Activated effector memory CD4-positive, alpha-beta T cell treated with anti-CD3 and anti-CD28 coated beads, Interleukin-2, amount 50 U/mL, for 16 hours (primary cell): ENCODE results near the gene SLC36A1.
"Not testable (repeated sequence)": the region's sequence is repeated elsewhere in the genome, so short reads cannot be mapped to it uniquely, and the experiment has no call there.

ENCODE experiments used
- DNase-seq: peaks from one replicate; pipeline ENCODE4 v3.0.0-alpha.2; 2020

Gene SLC36A1

GRCh38 chr5:151487544-151487943 lies 40.1 kb downstream of the SLC36A1 start:
- DNase-seq: no peak

DNA sequence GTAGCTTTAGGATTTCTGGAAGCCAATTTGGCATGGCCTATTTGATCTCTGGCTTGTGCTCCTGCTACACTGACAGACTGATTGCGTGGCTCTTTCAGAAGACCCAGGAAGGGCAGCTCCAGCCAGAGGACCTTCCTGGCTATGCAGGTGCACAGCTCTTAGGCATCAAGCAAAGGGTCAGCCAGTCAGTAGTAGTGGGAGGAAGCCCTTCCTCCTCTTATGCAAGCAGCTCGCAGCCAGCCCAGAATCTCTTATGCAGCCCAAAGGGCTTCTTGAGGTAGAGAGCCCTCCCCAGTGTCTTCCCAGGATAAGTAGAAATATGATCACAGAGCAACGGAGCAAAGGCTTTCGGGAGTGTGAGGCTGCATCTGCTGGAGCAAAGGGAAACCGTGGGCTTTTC lies 43.2 kb downstream of the SLC36A1 start:
- DNase-seq: no peak

- no peak for DNase-seq
Measured at GRCh38 chr5:151491062-151491461, 43.7 kb downstream of the SLC36A1 start.

- DNase-seq: no peak
Measured at GRCh38 chr5:151492729-151493128, 45.3 kb downstream of the SLC36A1 start.

GRCh38 chr5:151493665-151494064 lies 46.3 kb downstream of the SLC36A1 start:
- DNase-seq: no peak

DNA sequence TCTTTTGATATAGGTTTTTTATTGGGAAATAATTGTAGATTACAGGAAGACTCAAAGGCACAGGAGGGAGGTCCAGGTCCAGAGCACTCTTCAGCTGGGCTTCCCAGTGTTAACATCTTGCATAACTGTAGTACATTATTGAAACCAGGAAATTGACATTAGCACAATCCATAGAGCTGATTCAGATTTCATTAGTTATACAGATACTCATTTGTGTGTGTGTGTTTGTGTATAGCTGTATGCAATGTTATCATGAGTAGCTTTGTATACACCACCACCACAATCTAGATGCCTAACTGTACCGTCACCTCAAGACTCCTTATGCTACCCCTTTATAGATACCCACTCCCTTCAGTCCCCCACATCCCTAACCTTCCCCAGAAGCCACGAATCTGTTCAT lies 47.9 kb downstream of the SLC36A1 start:
- DNase-seq: no peak

- DNase-seq: no peak
Measured at GRCh38 chr5:151496041-151496484, 48.7 kb downstream of the SLC36A1 start.

DNA sequence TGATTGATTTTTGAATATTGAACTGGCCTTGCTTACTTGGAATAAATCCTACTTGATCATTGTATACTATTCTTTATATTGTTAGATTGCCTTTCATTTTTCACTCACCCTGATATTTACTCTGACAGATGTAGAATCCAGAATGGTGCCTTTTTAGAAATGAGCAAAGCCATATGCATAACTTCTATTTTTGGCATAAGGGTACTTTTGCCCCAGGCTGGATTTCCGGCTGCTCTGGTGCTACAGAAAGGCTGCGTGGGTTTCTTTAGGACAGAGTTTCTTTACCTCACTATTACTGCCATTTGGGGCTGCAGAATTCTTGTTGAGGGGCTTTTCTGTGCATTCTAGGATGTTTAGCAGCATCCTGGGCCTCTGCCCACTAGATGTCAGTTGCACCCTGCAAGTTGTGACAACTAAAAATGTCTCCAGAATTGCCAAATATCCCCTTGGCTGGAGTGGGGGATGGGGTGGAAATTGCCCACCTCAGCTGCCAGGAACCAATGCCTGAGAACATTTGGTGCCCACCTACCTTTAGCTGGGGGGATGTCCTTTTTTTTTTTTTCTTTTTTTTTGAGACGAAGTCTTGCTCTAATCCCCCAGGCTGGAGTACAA lies 50.1 kb downstream of the SLC36A1 start:
- DNase-seq: no peak

DNA sequence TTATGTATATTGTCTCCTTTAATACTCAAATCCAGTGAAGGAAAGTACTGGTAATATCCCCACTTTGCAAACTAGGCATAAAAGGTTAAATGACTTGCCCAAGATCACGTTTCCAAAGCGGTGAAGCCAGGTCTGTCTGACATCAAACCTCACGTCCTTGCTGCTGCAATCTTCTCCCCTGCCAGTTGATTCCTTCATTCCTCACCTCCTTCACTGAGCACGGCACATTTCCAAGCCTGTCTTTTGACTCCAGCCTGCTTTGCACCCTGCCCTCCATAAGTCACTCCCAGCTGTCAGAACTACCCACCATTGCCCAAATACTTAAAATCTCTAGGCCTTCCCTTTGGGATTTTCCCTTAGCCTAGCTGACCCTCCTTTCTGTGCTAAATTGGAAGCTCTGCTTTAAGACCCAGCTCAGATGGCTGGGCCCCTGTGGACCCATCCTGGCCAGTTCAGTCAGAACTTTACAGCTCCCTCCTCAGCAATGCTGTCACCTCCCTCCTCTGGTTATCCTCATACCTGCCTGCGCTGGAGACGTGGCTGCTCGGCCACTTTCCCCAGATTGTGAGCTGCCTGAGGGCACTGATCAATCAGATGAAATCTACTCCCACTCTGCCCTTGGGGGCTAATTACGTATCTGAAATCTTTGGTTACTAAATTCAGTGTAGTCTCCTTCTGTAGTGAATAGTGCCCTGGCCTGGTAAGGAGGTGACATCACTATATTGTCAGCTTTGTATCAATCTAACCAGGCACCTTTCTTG lies 51.2 kb downstream of the SLC36A1 start:
- DNase-seq: no peak

GRCh38 chr5:151499501-151500035 lies 52.2 kb downstream of the SLC36A1 start:
- no peak for DNase-seq

- DNase-seq: no peak
Measured at GRCh38 chr5:151504006-151504405, 56.6 kb downstream of the SLC36A1 start.

GRCh38 chr5:151508308-151508707 lies 60.9 kb downstream of the SLC36A1 start:
- DNase-seq: not testable (repeated sequence)

GRCh38 chr5:151509231-151509630 lies 61.8 kb downstream of the SLC36A1 start:
- DNase-seq: no peak

- DNase-seq: no peak
Measured at GRCh38 chr5:151509836-151510235, 62.4 kb downstream of the SLC36A1 start.

- no peak for DNase-seq
Measured at GRCh38 chr5:151517122-151517920, 69.9 kb downstream of the SLC36A1 start.

DNA sequence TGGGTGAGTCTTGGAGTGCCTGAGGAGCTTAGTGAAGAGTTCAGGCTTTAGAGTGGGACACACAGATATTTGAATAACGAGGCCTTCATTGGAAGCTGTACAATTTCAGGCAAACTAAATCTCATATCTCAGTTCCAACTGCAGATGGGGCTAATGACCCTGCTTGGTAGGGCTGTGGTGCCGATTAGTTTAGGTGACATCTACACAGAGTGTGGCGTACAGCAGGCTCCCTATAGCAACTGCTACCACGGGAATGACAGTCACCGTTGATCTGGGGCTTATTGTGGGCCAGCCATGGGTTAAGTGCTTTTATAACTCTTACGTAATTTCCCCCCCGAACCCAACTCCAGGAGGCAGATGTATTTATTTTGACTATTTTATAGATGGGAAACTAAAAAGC lies 72.9 kb downstream of the SLC36A1 start:
- no peak for DNase-seq

GRCh38 chr5:151522226-151522625 lies 74.8 kb downstream of the SLC36A1 start:
- no peak for DNase-seq

GRCh38 chr5:151523335-151523734 lies 75.9 kb downstream of the SLC36A1 start:
- DNase-seq: no peak

DNA sequence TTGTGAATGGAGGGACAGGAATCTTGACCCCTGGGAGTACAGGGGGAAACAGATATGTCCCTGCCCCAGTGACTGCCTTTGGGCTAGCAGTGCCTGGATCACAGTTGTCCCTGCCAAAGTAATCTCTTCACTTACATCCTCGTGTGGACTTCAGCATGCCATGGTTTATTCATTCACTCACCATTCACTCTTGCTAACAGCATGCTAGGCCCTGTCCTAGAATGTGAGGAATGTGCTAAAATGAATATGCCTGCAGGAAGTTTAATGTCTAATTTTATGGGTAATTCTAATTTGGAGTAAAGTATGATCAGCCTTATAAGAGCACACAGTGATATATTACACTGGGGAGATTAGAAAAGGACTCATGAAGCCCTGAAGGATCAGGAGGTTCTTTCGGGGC lies 80.8 kb downstream of the SLC36A1 start:
- no peak for DNase-seq

DNA sequence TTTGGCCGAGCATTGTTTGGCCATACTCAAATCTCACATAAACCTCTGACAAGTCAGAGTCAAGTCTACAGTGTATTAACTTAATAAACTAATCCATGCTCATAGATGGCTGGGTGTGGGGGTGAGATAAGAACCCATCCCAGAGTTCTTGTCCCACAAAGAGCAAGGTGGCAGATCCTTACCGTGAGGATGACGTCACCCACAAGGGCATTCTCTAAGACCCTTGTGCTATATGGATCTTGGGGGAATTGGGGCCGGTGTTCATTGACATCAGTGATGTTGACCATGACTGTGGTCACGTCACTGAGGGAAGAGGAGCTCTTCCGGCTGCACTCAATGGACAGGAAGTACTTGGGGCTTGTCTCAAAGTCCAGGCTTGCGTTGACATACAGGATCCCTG lies 81.6 kb downstream of the SLC36A1 start:
- no peak for DNase-seq

DNA sequence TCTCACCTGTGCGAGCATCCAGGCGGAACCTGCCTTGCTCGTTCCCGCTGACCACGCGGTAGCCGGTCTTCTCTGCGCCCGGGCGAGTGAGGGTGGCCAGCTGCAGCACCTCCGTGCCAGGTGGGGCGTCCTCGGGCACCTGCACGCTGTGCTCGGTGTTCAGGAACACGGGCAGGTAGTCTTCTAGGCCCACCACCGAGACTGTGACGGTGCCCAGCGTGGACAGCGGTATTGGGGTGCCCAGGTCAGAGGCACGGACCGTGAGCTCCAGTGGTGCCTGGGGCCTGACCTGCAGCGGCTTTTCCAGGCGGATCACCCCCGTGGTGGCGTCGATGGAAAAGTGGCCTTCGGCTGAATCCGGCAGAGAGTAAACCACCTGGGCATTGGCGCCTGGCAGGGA lies 84.2 kb downstream of the SLC36A1 start:
- DNase-seq: no peak

DNA sequence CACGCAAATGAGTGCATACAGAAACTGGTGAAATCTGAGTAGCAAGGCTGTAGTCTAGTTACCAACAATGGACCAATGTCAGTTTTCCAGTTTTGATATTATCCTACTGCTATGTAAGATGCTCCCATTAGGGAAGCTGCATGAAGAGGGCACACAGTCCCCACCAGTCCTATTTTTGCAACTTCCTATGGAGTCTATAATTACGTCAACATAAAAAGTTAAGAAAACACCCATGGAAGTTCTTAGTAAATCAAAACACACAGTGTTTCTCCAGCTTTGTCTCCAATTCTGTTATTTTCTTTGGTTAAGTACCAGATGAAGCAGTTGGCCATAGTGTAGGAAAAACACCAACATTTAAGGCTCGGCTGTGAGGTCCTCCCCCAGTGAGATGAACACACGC lies 85.0 kb downstream of the SLC36A1 start:
- no peak for DNase-seq

DNA sequence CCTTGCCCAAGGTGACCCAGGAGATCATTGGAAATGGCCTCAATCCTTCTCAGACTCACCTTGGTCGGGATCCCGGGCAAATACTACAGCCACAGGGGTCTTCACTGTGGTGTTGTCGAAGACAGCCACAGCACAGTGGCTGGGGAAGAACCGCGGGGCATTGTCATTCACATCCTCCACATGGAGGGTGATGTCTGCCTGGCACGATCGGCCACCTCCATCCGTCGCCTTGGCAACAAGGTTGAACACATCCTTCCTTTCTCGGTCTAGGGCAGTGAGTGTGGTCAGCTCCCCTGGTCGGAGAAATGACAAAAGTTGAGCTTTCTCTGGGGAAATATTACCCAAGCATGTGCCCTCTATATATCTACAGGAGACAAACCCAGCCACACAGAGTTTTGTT lies 86.9 kb downstream of the SLC36A1 start:
- no peak for DNase-seq

- no peak for DNase-seq
Measured at GRCh38 chr5:151537044-151537443, 89.6 kb downstream of the SLC36A1 start.
